Ishikawa (cell line): ENCODE measurements around the gene CNGA4.

Experiments used
- CEBPB ChIP-seq: IDR thresholded peaks from 2 replicates; pipeline ENCODE4 v1.6.1; 2012
- CREB1 ChIP-seq: IDR thresholded peaks from 2 replicates; pipeline ENCODE4 v1.6.1; 2012; ENCODE audit warnings: low read depth
- EGR1 ChIP-seq: IDR thresholded peaks from 2 replicates; pipeline ENCODE4 v1.6.1; 2012
- EP300 ChIP-seq: IDR thresholded peaks from 2 replicates; pipeline ENCODE4 v1.6.1; 2012; ENCODE audit warnings: borderline replicate concordance
- FOXM1 ChIP-seq: IDR thresholded peaks from 2 replicates; pipeline ENCODE4 v1.6.1; 2012; ENCODE audit warnings: low read depth, borderline replicate concordance
- MAX ChIP-seq: IDR thresholded peaks from 2 replicates; pipeline ENCODE4 v1.6.1; 2012
- NFIC ChIP-seq: IDR thresholded peaks from 2 replicates; pipeline ENCODE4 v1.6.1; 2012
- RAD21 ChIP-seq: IDR thresholded peaks from 2 replicates; pipeline ENCODE4 v1.6.1; 2012; ENCODE audit warnings: low read depth
- REST ChIP-seq: IDR thresholded peaks from 2 replicates; pipeline ENCODE4 v1.6.1; 2012; ENCODE audit warnings: low read depth, mild to moderate bottlenecking
- TAF1 ChIP-seq: IDR thresholded peaks from 2 replicates; pipeline ENCODE4 v1.6.1; 2012; ENCODE audit warnings: low read depth, mild to moderate bottlenecking
- TCF12 ChIP-seq: IDR thresholded peaks from 2 replicates; pipeline ENCODE4 v1.6.1; 2012; ENCODE audit warnings: low read depth
- TEAD4 ChIP-seq: IDR thresholded peaks from 2 replicates; pipeline ENCODE4 v1.6.1; 2012
- USF1 ChIP-seq: IDR thresholded peaks from 2 replicates; pipeline ENCODE4 v1.6.1; 2012
- YY1 ChIP-seq: IDR thresholded peaks from 2 replicates; pipeline ENCODE4 v1.6.1; 2012; ENCODE audit warnings: low read depth
- ZBTB7A ChIP-seq: IDR thresholded peaks from 2 replicates; pipeline ENCODE4 v1.6.1; 2012; ENCODE audit warnings: low read depth

Gene CNGA4

DNA sequence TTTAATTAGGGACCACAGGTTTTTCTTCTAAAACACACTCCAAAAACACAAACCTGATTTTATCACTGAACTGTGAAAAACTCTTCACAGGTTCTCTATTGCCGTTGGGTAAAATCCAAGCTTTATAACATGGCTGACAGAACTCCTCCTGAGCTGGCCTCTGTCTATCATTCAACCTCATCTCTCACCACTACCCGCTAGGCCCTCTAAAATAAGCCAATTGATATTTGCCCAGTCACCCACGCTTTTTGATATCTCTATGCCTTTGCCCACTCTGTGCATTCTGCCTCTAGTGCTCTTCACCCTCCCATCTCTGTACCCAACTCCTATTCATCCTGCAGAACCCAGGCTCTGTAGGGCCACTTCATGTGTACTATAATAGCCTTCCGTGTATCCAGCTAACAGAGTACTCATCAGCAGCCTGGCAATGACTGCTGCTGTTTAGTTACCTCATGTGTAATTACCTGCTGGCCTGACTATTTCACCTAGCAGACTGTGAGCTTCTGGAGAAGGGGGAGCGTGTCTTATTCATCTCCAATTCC, 1.1 kb upstream of the CNGA4 start:
- TF ChIP-seq TAF1 (no peak), RAD21 (no peak), NFIC (no peak), YY1 (no peak), TEAD4 (no peak), CREB1 (no peak), EGR1 (no peak)

GRCh38 chr11:6240139-6240538, 1.2 kb downstream of the CNGA4 start:
- TF ChIP-seq YY1 = no peak
- no peak for TF ChIP-seq ZBTB7A
- no peak for TF ChIP-seq RAD21
- TF ChIP-seq FOXM1 = no peak

- no peak for TF ChIP-seq FOXM1
These were observed 1.9 kb downstream of the CNGA4 start for GRCh38 chr11:6240781-6241180.

DNA sequence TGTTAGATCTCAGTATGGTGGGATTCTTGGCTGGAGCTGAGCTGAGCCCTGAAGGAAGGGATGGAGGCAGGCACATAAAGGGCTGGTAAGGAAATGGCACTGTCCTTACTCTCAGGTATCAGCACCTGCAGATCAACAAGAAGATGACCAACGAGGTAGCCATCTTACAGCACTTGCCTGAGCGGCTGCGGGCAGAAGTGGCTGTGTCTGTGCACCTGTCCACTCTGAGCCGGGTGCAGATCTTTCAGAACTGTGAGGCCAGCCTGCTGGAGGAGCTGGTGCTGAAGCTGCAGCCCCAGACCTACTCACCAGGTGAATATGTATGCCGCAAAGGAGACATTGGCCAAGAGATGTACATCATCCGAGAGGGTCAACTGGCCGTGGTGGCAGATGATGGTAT, 2.4 kb downstream of the CNGA4 start:
- TF ChIP-seq RAD21 (no peak), CEBPB (no peak), EP300 (no peak), REST (no peak), FOXM1 (no peak), NFIC (no peak), ZBTB7A (no peak), MAX (no peak)

GRCh38 chr11:6245536-6245935, 6.6 kb downstream of the CNGA4 start:
- TF ChIP-seq MAX = no peak
- TF ChIP-seq REST = no peak
- no peak for TF ChIP-seq TEAD4
- TF ChIP-seq NFIC = no peak
- TF ChIP-seq TAF1 = no peak
- no peak for TF ChIP-seq CEBPB
- no peak for TF ChIP-seq TCF12
- no peak for TF ChIP-seq CREB1
- TF ChIP-seq RAD21 = no peak
- no peak for TF ChIP-seq USF1
- no peak for TF ChIP-seq EP300
- TF ChIP-seq FOXM1 = no peak
- TF ChIP-seq ZBTB7A = no peak
- no peak for TF ChIP-seq EGR1
- no peak for TF ChIP-seq YY1

DNA sequence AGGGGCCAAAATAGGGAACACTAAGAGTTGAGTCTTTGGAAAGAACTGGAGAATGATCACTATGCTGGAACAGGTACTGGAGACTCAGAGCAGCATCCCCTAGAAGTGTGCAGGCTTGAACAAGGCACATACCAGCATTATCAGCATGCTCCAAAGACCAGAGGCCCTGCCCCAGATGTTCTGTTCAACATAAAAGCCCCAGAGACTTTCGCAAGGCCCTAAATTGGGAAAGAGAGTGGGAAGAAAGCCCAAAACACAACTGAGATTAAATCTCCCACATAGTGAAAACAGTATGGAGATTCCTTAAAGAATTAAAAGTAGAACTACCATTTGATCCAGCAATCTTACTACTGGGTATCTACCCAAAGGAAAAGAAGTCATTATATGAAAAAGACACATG, 9.4 kb downstream of the CNGA4 start:
- no peak for TF ChIP-seq TEAD4
- no peak for TF ChIP-seq EP300
- no peak for TF ChIP-seq USF1
- no peak for TF ChIP-seq EGR1
- no peak for TF ChIP-seq REST
- TF ChIP-seq TAF1 = no peak
- no peak for TF ChIP-seq NFIC
- TF ChIP-seq YY1 = no peak
- no peak for TF ChIP-seq MAX
- no peak for TF ChIP-seq CEBPB
- no peak for TF ChIP-seq CREB1
- TF ChIP-seq FOXM1 = no peak
- TF ChIP-seq RAD21 = no peak
- TF ChIP-seq TCF12 = no peak
- no peak for TF ChIP-seq ZBTB7A
